Body of pancreas (tissue), 4 donors: Measurements from ENCODE around the gene RNFT2. TPM values are rescaled to one million over a fixed set of nuclear protein-coding genes. Genes with fewer than 3 reads are reported as not detected.

Experiments
- ATAC-seq: fragments of 150-250 bp; one replicate; pipeline ENCODE4 v1.9.1; 2016
- DNase-seq, 4 donors: peaks; one replicate each; pipeline ENCODE4 v3.0.0-alpha.2; 2019
- H3K27ac ChIP-seq, 4 donors: fragments of 200-600 bp; sonication (generic); 1 replicate in 3 of 4; 2 replicates in 1 of 4; pipeline versions ENCODE4 v1.5.1 to v1.6.1; 2016 to 2019; ENCODE audit warnings: mild to moderate bottlenecking in 1 of 4, mixed read lengths in 1 of 4, moderate library complexity in 1 of 4
- H3K27me3 ChIP-seq, 2 donors: fragments of 200-600 bp; sonication (generic); one replicate each; pipeline ENCODE4 v1.6.0; 2016; ENCODE audit warnings: mild to moderate bottlenecking in 1 of 2
- H3K36me3 ChIP-seq, 2 donors: fragments of 200-600 bp; sonication (generic); replicated peaks in 1 of 2; 2 replicates each; pipeline ENCODE4 v1.5.1; 2016; ENCODE audit warnings: low read depth in 2 of 2; ENCODE audit not compliant: insufficient read depth in 1 of 2
- H3K4me1 ChIP-seq: fragments of 200-600 bp; sonication (generic); one replicate; pipeline ENCODE4 v1.6.0; 2016
- H3K4me3 ChIP-seq, 2 donors: fragments of 200-600 bp; sonication (generic); 1 replicate in 1 of 2; 2 replicates in 1 of 2; pipeline ENCODE4 v1.5.1; 2016 to 2019
- H3K9me3 ChIP-seq, 3 donors: fragments of 200-600 bp; sonication (generic); 1 replicate in 2 of 3; 2 replicates in 1 of 3; pipeline ENCODE4 v1.5.1; 2016
- POLR2A ChIP-seq, 3 donors: fragments of 450-650 bp; IDR thresholded peaks; one replicate each; pipeline ENCODE4 v1.6.1; 2016; ENCODE audit warnings: antibody characterized with exemption in 3 of 3, mild to moderate bottlenecking in 2 of 3
- WGBS, 2 donors: methylation state at CpG; one replicate each; pipeline ENCODE4 v1.1.5; 2017; 5-methylcytosine and 5-hydroxymethylcytosine counted together
- intact Hi-C: fragments of 100-400 bp; cut with DNase I; formaldehyde crosslinking; loops from one replicate; pipeline ENCODE4 v1.15.1; 2023
- total RNA-seq, 2 donors: library from RNA; depleted of rRNA; stranded (reverse); fragments of >200 nt; gene quantifications; one replicate each; pipeline ENCODE4 v1.1.0, GENCODE V29; 2016
- TF ChIP-seq, protein P1 (sequence below), 7 experiments: fragments of 450-650 bp in 4 of 7; fragments of 200-600 bp in 3 of 7; sonication (generic) in 3 of 7; IDR thresholded peaks; one replicate each; pipeline ENCODE4 v1.5.1; 2016 to 2019; ENCODE audit warnings: antibody characterized with exemption in 7 of 7

The RNFT2 gene
- total RNA-seq, 2 donors from 2014 or later: 1.3 to 1.6 TPM

DNA sequence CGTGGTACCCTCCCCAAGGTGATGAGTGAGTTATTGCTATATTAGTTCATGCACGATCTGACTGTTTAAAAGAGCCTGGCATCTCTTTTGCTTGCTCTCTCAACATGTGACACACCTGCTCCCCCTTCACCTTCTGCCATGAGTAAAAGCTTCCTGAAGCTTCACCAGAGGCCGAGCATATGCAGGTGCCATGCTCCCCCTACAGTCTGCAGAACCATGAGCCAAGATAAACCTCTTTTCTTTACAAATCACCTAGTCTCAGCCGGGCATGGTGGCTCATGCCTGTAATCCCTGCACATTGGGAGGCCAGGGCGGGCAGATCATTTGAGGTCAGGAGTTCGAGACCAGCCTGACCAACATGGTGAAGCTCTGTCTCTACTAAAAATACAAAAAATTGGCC, 61.8 kb downstream of the RNFT2 start:
- DNase-seq: no peak
- H3K4me1 ChIP-seq: no peaks in the 10 kb centered on the region
- H3K9me3 ChIP-seq: peaks cover 0 to 6% (median 0%) of the 10 kb centered on the region in 3 donors
- no peak overlapping the region for H3K27ac ChIP-seq
- H3K27me3 ChIP-seq: no peaks in the 10 kb centered on the region
- H3K36me3 ChIP-seq: no peaks in the 10 kb centered on the region
- H3K4me3 ChIP-seq: no peak overlapping the region
- 73 to 75% methylated on average over 6 of the region's 6 CpGs for WGBS, 2 donors
- no peak for ATAC-seq
- intact Hi-C loops: no loop called here
- TF ChIP-seq, protein P1, sequence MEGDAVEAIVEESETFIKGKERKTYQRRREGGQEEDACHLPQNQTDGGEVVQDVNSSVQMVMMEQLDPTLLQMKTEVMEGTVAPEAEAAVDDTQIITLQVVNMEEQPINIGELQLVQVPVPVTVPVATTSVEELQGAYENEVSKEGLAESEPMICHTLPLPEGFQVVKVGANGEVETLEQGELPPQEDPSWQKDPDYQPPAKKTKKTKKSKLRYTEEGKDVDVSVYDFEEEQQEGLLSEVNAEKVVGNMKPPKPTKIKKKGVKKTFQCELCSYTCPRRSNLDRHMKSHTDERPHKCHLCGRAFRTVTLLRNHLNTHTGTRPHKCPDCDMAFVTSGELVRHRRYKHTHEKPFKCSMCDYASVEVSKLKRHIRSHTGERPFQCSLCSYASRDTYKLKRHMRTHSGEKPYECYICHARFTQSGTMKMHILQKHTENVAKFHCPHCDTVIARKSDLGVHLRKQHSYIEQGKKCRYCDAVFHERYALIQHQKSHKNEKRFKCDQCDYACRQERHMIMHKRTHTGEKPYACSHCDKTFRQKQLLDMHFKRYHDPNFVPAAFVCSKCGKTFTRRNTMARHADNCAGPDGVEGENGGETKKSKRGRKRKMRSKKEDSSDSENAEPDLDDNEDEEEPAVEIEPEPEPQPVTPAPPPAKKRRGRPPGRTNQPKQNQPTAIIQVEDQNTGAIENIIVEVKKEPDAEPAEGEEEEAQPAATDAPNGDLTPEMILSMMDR (IDR thresholded peaks at IDR 0.05): no peak
- no peak for TF ChIP-seq POLR2A (IDR thresholded peaks at IDR 0.05)

DNA sequence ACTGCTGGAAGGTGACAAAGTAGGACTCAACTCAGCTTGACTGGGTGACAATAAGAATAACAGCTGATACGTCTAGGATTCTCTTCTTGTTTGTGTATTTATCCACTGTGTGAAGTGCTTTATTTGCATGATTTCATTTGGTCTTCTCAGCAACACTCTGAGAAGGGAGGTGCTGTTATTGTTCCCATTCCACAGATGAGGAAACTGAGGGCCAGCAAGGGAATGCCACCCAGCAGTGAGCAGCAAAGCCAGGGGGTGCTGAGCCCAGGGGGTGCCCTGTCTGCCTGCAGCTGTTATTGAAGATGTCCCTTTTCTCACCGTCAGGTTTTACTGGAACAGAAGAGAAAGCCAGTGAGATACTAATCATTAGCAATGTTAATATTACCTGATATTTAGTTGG, 62.8 kb downstream of the RNFT2 start:
- Histone ChIP-seq H3K27me3 (no peaks in the 10 kb centered on the region), H3K4me3 (no peak overlapping the region), H3K9me3 (peaks cover 0 to 6% (median 0%) of the 10 kb centered on the region in 3 donors), H3K27ac (no peak overlapping the region), H3K36me3 (no peaks in the 10 kb centered on the region), H3K4me1 (no peaks in the 10 kb centered on the region)
- no peak for TF ChIP-seq POLR2A (IDR thresholded peaks at IDR 0.05)
- TF ChIP-seq, protein P1 (IDR thresholded peaks at IDR 0.05): no peak
- no peak for ATAC-seq
- DNase-seq: no peak
- intact Hi-C loops: no loop called here
- WGBS, 2 donors: 73 to 76% methylated on average over 2 of the region's 2 CpGs

DNA sequence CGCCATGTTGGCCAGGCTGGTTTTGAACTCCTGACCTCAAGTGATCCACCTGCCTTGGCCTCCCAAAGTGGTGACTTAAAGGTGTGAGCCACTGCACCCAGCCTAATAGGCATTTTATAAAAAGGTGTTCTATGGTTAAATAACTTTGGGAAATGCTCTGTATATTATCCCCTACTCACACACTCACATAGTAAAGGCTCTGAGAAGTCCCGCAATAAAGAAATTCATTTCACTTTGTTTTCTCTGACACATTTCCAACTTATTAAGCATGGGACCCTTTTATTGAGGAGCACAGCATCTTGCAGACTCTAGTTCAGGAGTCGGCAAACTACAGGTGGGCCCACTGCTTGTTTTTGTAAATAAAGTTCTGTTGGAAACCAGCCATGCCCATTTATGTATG, 63.9 kb downstream of the RNFT2 start:
- H3K27ac ChIP-seq: no peak overlapping the region
- H3K9me3 ChIP-seq: peaks cover 0 to 6% (median 0%) of the 10 kb centered on the region in 3 donors
- H3K4me1 ChIP-seq: no peaks in the 10 kb centered on the region
- no peak overlapping the region for H3K4me3 ChIP-seq
- intact Hi-C loops: no loop called here
- DNase-seq: no peak
- WGBS, 2 donors: 92 to 94% methylated on average over 3 of the region's 3 CpGs
- H3K36me3 ChIP-seq: no peaks in the 10 kb centered on the region
- no peak for ATAC-seq
- no peaks in the 10 kb centered on the region for H3K27me3 ChIP-seq
- TF ChIP-seq, protein P1 (IDR thresholded peaks at IDR 0.05): no peak

DNA sequence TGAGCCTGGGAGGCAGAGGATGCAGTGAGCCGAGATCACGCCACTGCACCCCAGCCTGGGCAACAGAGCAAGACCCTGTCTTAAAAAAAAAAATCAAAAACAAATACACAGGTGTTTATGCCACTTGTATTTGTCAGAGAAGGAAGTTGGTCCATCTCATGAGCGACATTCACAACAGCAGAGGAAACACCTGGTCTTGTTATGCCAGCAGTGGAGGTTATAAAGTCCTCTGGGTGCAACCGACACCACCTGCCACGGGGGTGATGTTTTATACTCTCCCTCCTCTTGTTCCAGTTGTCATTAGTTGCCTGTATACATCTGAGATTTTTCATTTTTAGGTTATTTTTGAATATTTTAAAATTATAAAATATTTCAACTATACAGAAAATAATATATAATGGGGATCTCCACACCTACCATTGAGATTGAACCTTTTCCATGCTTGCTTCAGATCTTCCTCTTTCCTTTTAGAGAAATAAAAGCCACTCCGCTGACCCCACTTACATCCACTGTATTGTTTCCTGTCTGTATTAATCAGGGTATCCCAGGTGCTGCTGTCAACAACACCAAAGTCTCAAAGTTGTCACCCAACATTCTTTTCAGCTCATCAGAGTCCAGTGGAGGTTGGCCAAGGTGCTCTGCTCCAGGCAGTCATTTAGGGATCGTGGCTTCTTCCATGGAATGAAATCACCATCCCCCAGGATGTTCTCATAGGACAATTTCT, 65.1 kb downstream of the RNFT2 start:
- H3K27me3 ChIP-seq: no peaks in the 10 kb centered on the region
- H3K36me3 ChIP-seq: no peaks in the 10 kb centered on the region
- no peak overlapping the region for H3K4me3 ChIP-seq
- intact Hi-C loops: no loop called here
- WGBS, 2 donors: 78 to 85% methylated on average over 7 of the region's 7 CpGs
- DNase-seq: no peak
- no peak for ATAC-seq
- H3K4me1 ChIP-seq: no peaks in the 10 kb centered on the region
- peaks cover 0 to 6% (median 0%) of the 10 kb centered on the region in 3 donors for H3K9me3 ChIP-seq
- H3K27ac ChIP-seq: no peak overlapping the region
- no peak for TF ChIP-seq POLR2A (IDR thresholded peaks at IDR 0.05)
- TF ChIP-seq, protein P1 (IDR thresholded peaks at IDR 0.05): no peak

DNA sequence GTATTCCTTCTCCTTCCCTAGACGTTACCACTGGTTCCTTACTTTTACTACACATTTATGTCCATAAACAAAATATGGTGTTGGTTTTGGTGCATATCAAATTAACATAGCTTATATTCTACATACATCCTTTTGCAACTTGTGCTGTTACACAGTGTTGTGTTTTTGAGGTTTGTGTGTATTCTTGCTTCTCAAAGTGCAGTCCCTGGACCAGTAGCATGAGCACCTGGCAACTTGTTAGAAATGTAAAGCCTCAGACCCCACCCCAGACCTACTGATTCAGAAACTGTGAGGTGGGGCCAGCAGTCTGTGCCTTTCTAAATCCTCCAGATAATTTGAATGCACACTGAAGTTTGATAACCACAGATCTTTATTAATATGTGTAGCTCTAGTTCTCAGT, 65.9 kb downstream of the RNFT2 start:
- WGBS, 2 donors: 0% methylated on average over 1 of the region's 1 CpG

More for the DNA sequence above, 65.9 kb downstream of the RNFT2 start:
- no peaks in the 10 kb centered on the region for H3K27me3 ChIP-seq
- H3K36me3 ChIP-seq: no peaks in the 10 kb centered on the region
- H3K9me3 ChIP-seq: peaks cover 0 to under 1% (median 0%) of the 10 kb centered on the region in 3 donors
- no peaks in the 10 kb centered on the region for H3K4me1 ChIP-seq
- DNase-seq: no peak
- ATAC-seq: no peak
- H3K4me3 ChIP-seq: no peak overlapping the region
- H3K27ac ChIP-seq: no peak overlapping the region
- no peak for TF ChIP-seq POLR2A (IDR thresholded peaks at IDR 0.05)
- TF ChIP-seq, protein P1 (IDR thresholded peaks at IDR 0.05): no peak
- intact Hi-C loops: no loop called here
